HG03575 (cell line): ENCODE results near the gene PLP2.
"Not testable (repeated sequence)": the region's sequence is repeated elsewhere in the genome, so short reads cannot be mapped to it uniquely, and the experiment has no call there.

ENCODE experiments used
- ATAC-seq: cut with Tn5 transposase; IDR thresholded peaks from one replicate; pipeline ENCODE4 v1.9.1; 2021; ENCODE audit not compliant: unreplicated experiment, insufficient number of reproducible peaks, low FRiP score; ENCODE audit errors: extremely low read depth

PLP2 gene

DNA sequence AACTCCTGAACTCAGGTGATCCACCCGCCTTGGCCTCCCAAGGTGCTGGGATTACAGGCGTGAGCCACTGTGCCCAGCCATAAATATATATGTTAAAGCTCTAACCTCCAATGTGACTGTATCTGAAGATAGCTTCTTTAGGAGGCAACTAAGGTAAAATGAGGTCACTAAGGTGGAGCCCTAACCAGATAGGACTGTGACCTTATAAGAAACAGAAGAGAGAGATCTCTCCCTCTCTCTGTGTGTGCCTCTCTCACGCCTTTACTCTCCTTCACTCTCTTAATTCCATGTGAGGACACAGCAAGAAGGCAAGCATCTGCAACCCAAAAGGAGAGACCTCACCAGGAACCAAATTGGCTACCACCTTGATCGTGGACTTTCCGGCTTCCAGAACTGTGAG lies 10.1 kb upstream of the PLP2 start:
- ATAC-seq, result no peak

DNA sequence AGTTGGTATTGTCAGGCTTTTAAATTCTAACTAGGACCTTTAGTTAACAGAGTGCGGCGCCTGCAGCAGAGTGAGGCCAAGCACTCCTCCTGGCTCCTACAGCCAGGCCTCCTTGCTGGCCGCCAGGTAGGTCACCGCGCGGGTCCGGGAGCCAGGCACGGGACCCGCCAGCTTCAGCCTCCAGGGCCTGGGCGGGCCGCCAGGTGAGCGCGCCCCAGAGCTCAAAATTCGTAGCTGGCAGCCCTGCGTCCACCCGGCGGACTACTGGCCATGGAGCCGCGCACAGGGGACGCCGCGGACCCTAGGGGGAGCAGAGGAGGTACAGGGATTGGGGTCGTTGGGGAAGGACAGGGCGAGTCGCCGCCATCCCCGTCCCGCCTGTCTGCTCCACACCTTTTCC lies 9.1 kb upstream of the PLP2 start, which contains the start of gene MAGIX:
Gene MAGIX, plus strand, starts transcription at position 139 of the 400 bp plus-strand sequence. Its CDS starts 132 bp downstream, at position 271.
- ATAC-seq, result no peak

DNA sequence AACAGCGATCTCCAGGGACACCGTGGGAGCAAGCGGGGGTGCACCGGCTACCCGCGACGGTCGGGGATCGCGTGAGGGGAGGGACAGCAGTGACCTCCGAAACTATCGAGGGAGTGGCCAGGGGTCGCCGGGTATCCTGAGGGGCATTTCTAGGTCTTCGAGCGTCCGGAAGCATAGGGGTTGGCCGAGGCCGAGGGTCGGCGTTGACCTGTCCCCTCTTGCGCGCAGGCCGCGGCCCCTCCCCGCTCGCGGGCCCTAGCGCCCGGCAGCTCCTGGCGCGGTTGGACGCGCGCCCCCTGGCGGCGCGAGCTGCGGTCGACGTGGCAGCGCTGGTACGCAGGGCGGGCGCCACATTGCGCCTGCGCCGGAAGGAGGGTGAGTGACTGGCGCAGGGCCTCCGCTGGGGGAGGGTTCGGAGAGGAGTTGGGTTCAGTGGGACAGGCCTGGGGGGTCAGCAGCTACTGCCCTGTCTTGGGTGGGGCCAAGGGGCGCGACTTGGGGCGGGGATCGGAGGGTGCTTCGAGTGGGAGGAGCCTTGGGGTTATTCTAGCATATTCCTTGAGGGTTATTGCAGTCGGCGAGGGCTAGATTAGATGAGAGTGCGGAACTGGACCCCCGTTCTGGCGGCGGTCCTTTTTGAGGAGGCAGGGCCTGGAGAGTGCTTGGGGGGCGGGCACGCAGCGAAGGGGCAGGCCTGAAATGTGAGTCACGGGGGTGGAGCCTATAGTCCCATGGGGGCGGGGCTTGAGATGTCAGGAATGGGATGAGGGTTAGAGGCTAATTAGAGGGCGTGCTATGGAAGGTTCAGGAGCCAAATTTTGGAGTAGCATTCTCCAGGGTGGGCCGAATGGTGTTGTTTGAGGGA lies 7.9 kb upstream of the PLP2 start:
- no peak for ATAC-seq

DNA sequence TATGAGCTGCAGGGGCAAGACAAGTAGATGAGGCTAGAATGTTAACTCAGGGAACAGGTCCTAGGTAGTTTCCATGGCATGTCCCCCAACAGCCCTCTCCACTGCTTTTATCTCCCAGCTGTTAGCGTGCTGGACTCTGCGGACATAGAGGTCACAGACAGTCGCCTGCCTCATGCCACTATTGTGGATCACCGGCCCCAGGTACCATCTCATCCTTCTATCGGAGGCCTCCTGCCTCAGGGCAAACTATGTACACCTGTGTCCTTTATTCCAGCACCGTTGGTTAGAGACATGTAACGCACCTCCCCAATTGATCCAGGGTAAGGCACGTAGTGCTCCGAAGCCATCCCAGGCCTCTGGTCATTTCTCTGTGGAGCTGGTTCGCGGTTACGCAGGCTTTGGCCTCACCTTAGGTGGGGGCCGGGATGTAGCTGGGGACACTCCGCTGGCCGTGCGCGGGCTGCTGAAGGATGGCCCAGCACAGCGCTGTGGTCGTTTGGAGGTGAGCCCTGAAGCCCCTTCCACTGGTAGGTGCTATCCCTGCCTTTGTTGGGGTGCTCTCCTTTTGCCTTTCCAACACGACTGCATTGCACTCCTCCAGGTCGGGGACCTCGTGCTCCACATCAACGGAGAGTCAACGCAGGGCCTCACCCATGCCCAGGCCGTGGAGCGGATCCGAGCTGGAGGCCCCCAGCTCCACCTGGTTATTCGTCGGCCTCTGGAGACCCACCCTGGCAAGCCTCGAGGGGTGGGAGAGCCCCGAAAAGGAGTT lies 6.9 kb upstream of the PLP2 start:
- ATAC-seq, result no peak

DNA sequence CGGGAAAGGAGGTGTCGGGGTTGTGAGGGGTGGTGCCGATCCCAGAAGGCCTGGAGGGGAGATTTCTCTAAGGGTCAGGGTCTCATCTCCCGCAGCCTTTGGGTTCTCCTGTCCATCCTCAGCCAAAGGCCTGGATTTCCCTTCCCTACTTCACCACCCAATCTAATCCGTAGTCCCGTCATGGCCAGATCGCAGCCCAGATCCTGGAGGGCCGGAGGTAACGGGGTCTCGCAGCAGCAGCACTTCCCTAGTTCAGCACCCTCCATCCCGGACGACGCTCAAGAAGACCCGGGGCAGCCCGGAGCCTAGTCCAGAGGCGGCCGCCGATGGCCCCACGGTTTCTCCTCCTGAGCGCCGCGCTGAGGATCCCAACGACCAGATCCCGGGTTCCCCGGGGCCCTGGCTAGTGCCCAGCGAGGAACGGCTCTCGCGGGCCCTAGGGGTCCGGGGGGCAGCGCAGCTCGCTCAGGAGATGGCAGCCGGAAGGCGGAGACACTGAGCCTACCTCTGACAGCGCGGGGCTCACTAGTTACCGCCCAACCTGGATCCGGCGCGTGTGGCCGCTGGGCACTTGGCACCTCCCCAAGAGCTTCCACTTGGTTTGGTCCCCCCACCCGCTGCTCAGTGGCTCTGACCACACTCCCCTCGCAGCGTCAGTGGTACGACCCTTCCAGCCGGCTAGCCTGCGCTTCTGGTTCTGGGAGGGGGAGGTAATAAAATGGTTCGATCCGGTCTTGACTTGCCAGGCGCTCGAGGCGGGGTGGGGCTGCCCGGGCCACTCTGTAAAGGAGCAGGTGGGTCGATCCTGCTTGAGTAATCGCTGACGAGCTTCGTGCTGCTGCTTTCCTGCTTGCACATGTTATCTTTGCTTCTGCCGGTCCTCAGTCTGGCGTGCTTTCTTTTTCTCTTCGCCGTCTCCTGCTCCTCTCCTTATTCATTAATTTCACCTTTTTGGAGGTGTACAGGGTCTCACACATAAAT lies 5.5 kb upstream of the PLP2 start:
- no peak for ATAC-seq

DNA sequence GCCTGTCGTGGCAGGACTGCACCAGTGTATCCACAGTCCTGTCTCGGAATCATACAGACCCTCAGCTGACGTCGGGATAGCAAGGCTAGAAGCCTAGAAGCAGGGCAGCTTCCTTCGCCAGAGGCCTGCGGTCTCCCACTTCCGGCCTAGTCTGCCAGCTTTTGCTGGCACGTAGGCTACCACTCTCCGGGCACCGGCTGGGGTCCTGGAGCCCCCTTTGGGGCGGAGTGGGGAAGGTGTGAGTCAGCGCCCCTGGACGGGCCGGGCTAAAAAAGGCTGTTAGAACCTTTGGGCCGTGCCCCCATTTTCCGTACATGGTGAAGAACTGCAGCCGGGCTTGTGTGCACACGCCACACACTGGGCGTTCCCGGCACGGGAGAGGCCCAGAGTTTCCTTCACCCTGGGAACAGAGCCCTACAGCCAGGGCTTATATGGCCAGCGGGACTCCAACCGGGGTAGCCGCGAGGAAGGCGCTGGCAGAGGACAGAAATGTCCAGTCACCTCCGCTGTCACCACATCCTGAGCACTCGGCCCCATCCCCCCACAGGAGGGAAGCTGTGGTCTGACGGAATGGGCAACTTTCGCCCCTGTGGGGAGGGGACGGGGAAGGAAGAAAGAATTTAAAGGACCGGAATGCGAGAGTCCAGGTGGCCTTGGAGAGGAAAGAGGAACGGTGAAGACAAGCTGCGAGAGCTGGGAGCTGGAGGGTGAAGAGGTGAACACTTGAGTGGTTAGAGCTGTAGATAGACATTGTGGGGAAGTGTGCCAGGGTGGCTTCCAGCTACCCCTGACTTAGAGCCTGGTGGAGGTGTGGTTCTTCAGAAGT lies 4.6 kb upstream of the PLP2 start:
- no peak for ATAC-seq

DNA sequence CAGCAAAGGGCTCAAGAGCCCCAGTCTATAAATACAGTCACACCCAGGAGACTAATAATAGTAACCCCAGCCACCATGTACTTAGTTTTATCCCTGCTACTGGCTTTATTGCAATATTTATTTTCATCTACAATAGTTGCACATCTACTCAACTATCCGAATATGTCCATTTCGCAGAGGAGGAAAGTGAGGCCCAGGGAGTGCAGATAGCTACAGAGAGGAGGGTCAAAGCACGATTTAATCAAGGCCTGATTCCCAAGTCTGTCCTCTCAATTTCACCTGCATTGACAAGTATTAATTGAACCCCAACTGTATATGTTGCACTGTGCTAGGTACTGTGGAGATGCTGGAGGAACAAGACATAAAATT lies 4.0 kb upstream of the PLP2 start:
- no peak for ATAC-seq

DNA sequence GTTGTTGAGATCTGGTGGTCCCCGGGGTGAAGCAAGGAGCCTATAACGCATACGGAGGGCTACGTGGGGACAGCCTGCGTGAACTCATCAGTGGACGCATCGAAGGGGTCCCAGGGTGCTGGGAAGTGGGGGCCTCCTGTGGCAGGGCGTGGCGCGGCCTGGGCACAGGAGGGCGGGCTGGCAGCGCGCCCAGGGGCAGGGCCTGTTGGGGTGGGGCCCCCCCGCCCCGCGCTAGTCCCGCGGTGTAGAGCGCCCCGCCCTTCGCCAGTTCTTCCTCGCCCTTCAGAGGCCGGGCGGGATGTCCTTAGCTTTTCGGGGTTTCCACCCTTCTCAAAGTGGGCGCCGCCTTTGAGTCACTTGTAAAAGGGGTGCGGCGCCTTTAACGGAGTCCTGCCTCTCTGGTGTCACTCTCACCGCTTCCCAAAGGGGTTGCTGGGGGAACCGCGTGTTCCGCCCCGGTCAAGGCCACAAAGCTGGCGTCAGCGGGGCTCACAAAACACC lies 632 bp downstream of the PLP2 start:
- ATAC-seq, result no peak

DNA sequence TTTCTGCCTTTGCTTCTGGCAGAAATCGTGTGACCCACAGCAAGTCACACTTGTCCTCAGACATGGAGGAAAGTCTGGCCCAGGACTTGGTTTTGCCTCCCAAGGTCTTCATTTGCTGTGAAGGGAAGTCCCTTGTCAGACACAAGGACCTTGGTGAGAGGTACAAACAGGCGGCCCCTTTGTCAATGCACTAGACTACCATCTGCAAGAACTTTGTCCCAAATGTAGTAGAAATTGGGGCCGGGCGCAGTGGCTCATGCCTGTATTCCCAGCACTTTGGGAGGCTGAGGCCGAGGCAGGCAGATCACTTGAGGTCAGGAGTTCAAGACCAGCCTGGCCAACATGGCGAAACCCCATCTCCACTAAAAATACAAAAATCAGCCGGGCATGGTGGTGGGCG lies 1.8 kb downstream of the PLP2 start:
- ATAC-seq, result not testable (repeated sequence)

DNA sequence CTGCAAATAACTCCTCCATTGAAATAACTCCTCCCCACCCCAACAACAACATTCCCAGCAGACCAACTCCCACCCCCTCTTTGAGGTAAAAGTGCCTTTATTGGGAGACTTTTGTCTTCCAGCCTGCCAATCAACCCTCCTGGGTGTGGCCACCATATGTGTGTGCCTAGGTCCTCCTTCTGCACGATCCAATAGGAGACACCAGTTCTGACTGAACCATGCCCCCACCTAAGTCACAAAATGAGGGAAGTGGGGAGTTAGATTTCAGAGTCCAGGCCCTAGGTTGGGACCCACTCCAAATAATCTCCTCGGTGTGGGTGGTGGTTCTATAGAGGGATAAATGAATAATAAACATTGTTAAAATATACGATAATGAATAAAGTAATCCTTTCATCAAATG lies 3.0 kb downstream of the PLP2 start:
- no peak for ATAC-seq

DNA sequence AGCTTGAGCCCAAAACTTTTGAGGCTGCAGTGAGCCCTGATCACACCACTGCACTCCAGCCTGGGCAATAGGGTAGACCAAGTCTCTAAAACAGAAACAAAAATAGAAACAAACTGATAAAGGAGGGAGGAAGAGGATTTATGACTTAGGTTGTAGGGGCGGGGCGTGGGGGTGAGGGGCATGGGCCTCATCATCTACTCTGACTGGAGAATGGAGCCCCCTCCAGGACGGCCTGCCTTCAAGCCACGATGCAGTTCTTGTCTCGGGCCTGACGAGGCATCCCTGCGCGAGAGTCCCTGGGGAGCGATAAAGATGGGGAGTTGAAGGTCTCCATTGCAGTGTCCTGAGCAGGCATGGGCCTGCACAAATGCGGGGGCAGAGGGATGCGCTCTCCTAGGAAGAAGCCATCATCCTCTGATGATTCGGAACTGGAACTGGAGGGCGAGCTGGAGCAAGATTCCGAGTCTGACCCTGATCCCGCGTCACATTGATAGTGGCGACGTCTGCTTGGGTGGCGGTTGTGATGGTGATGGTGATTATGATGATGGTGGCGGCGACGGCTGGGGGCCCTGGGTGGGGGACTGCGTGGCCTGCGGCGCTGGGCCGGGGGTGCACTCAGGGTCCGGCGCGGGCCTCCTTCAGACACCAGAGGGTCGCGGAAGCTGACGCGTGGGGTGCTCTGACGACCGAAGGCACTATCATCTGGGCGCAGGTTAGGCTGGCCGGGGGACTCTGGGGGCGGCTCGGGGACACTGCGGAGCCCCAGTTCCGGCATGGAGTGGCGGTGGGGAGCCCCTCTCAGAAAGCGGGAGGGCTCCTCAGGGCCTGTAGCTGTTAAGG lies 4.0 kb downstream of the PLP2 start:
- ATAC-seq, result no peak

DNA sequence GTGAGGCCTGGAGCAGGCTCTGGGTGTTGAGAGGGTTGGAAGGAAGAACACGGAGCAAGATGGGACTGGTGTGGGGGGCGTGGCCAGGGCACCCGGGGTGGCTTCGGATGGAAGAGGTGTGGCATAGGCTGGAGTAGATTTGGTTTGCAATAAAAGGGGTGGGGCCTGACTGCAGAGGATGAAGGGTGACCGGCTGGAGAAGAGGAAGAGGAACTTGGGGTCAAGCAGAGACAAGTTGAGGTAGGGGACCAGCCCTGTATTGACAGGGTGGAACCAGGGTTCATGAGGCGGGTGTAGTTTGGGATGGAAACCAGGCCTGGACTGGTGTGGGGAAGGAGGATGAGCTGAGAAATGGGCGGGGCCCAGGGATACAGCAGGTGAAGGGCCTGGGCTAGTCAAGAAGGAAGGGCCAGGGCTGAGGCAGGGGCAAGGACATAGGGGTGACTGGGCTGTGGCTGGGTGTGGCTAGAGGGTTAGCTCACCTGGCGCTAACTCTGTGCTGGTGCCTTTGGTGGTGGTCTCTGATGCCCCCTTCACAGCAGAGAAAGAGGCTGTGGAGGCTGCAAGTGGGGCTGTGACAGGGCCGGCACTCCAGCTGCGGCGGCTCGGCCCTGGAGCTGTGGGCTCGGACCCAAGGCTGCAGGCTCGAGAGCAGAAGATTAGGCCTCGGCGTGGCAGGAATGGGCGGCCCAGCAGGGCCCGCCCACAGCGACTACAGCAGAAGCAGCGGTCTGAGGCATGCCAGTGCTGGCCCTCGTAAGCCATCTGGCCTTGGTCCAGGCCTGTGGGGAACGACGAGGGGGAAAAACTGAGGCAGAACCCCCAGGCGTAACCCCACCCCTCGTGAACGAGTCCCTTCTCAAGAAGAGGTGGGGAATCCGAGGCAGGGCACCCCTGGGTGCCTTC lies 5.0 kb downstream of the PLP2 start:
- no peak for ATAC-seq

DNA sequence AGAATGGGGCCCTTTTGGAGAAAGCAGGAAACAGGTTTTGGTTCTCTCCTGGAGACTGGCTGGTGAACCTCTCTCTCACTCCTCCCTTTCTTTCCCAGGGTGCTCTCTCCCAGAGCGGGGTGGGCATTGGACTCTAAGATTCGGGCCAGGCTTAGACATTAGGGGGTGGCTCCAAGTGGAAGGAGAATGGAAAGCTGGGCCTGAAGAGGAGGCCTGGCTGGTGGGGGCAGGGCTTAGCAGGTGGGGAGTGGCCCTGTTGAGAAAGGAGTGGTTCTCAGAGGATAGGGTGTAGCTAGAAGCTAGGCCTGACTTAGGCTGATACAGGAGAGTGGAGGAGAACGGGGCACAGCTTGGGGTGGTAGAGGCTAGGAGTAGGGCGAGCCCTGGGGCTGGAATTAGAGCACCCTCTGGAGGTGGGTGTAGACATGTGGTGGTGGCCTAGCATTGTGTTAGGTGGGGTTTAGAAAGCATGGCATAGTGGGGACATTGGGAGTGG lies 5.7 kb downstream of the PLP2 start:
- ATAC-seq, result no peak

DNA sequence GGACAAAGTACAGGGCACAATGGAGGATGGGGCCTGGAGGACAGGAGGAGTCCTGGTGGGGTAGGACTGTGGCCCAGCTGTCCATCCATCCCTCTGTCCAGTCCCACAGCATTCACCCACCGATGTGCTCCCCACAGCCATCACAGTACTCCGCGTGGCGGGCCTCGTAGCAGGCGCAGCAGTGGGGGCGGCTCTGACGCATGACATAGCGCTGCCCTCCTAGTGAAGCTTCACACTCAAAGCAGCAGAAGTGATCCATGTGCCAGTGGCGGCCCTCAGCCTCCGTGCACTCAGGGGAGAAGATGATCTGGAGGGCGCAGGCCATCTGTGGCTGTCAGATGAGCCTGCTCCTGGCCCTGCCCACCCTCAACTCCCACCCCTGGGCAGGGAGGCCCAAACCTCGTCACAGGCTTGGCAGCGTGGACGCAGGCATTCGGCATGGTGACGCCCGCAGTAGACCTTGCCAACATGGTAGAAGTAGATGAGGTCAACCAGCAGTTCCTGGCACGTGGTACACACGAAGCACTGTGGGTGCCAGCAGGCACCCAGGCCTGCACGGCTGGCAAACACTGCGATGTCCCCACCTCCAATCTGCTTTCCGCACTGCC lies 6.3 kb downstream of the PLP2 start:
- ATAC-seq, result no peak

DNA sequence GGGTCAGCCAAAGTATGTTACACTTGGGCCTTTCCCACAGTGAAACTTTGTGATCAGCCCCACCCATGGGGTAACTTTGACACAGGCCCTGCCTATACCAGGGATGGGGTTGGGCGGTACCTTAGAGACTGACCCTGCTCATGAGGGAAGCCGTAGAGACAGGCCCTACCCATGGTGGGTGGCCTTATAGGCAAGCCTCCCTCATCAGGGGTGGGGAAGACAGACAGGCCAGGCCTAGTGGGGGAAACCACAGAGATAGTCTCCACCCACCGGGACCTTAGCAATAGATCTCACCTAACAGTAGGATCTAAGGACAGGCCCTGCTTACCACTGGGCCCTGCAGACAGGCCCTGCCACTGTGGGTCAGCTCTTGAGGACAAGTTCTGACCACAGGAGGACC lies 6.8 kb downstream of the PLP2 start:
- ATAC-seq, result no peak

DNA sequence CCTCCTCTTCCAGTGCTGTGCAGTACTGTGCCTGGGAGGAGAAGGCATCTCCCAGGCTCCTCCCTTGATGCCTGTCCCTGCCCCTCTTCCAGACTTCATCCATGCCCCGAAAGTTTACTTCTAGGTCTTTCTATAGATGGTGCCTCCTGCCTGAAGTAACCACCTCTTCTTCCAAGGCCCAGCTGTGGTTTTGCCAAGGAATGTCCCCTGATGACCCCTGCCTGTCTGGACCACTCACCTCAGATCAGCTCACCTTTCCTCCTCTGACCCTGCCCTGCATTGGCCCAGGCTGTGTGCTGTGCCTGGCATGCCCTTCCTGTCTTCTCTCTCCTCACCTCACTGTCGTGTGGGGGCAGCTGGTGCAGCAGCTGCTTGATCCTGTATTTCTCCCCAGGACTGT lies 7.7 kb downstream of the PLP2 start:
- no peak for ATAC-seq
